Endothelial cell of umbilical vein (primary cell): ENCODE data around the gene BLACAT1. TPM values are rescaled to one million over a fixed set of nuclear protein-coding genes. Genes with fewer than 3 reads are reported as not detected.

Experiments
- BruUV-seq: library from RNA; stranded (reverse); fragments of 400-500 nt; replicated peaks from 2 replicates; lab custom pipeline; 2021; lab: Mats Ljungman, UMichigan
- CTCF ChIA-PET: fragments of 300-600, 350-600 bp; sonication (Branson Sonifier 250); formaldehyde crosslinking; loops from one replicate; lab custom pipeline; 2021; ENCODE audit warnings: antibody characterized with exemption, inconsistent platforms; lab: Charles Lee
- POLR2A ChIA-PET: fragments of 300-600, 350-600 bp; sonication (Branson Sonifier 250); formaldehyde crosslinking; loops from one replicate; lab custom pipeline; 2021; ENCODE audit warnings: antibody characterized with exemption, inconsistent platforms; lab: Charles Lee
- DNase-seq: peaks from one replicate; pipeline ENCODE4 v3.0.0-alpha.2; 2011; ENCODE audit warnings: low read depth, low spot score
- FAIRE-seq: peaks from 2 replicates; lab custom pipeline; 2011; peaks lifted over from hg19 to GRCh38; lab: Jason Lieb, UNC
- H2AFZ ChIP-seq: 2 replicates; pipeline ENCODE4 v1.6.0; 2012; ENCODE audit warnings: low read depth, low read length, control low read depth, inconsistent platforms
- H3K27ac ChIP-seq: 2 replicates; pipeline ENCODE4 v1.5.1; 2011; ENCODE audit warnings: low read depth, mild to moderate bottlenecking, control low read depth, low read length, moderate library complexity; ENCODE audit not compliant: insufficient read depth
- H3K27me3 ChIP-seq, 2 experiments: 2 replicates each; pipeline versions ENCODE4 v1.6.0 to v1.6.1; 2011; ENCODE audit warnings: low read length in 2 of 2, mixed read lengths in 1 of 2; ENCODE audit not compliant: control insufficient read depth in 2 of 2, insufficient read depth in 2 of 2
- H3K36me3 ChIP-seq, 2 experiments: 2 replicates in 1 of 2; 3 replicates in 1 of 2; pipeline ENCODE4 v1.5.1; 2011; ENCODE audit warnings: low read length in 2 of 2, mild to moderate bottlenecking in 1 of 2, moderate library complexity in 1 of 2; ENCODE audit not compliant: control insufficient read depth in 2 of 2, insufficient read depth in 2 of 2; ENCODE audit errors: extremely low read depth in 1 of 2
- H3K4me1 ChIP-seq: 3 replicates; pipeline ENCODE4 v1.5.1; 2011; ENCODE audit warnings: mild to moderate bottlenecking, low read length; ENCODE audit not compliant: control insufficient read depth, insufficient read depth; ENCODE audit errors: extremely low read depth
- H3K4me2 ChIP-seq: 2 replicates; pipeline ENCODE4 v1.6.1; 2011; ENCODE audit warnings: low read length, control low read depth, mixed read lengths; ENCODE audit not compliant: insufficient read depth
- H3K4me3 ChIP-seq, 3 experiments: fragments of 200-600 bp in 1 of 3; sonication (generic), shearing (Covaris generic) in 1 of 3; replicated peaks in 1 of 3; 2 replicates each; pipeline ENCODE4 v1.5.1; 2011 to 2016; ENCODE audit warnings: control low read depth in 3 of 3, low read length in 3 of 3, mild to moderate bottlenecking in 2 of 3, inconsistent platforms in 1 of 3, low read depth in 1 of 3, moderate library complexity in 1 of 3; ENCODE audit not compliant: insufficient read depth in 1 of 3
- H3K79me2 ChIP-seq: 2 replicates; pipeline ENCODE4 v1.6.0; 2012; ENCODE audit warnings: low read length, inconsistent platforms; ENCODE audit not compliant: control insufficient read depth, insufficient read depth
- H3K9ac ChIP-seq: replicated peaks from 2 replicates; pipeline ENCODE3; 2011; ENCODE audit warnings: low read length, control low read depth; ENCODE audit not compliant: insufficient read depth; ENCODE audit errors: extremely low read depth
- H3K9me1 ChIP-seq: replicated peaks from 3 replicates; pipeline ENCODE4 v1.6.0; 2011; ENCODE audit warnings: mild to moderate bottlenecking, low read length; ENCODE audit not compliant: control insufficient read depth, insufficient read depth; ENCODE audit errors: extremely low read depth
- H3K9me3 ChIP-seq: replicated peaks from 2 replicates; pipeline ENCODE4 v1.5.1; 2012; ENCODE audit warnings: low read length, inconsistent platforms; ENCODE audit not compliant: control insufficient read depth, insufficient read depth
- H4K20me1 ChIP-seq: replicated peaks from 2 replicates; pipeline ENCODE3; 2011; ENCODE audit warnings: mild to moderate bottlenecking, low read length; ENCODE audit not compliant: control insufficient read depth, insufficient read depth; ENCODE audit errors: extremely low read depth
- EZH2 ChIP-seq: IDR thresholded peaks from 2 replicates; pipeline ENCODE4 v1.6.1; 2012; ENCODE audit warnings: borderline replicate concordance, low read depth, mild to moderate bottlenecking, moderate library complexity, low read length, inconsistent platforms; ENCODE audit not compliant: severe bottlenecking
- FOS ChIP-seq: IDR thresholded peaks from 2 replicates; pipeline ENCODE4 v1.6.1; 2011; ENCODE audit warnings: mild to moderate bottlenecking, low read length, moderate library complexity, borderline replicate concordance; ENCODE audit not compliant: insufficient read depth
- GATA2 ChIP-seq: IDR thresholded peaks from 2 replicates; pipeline ENCODE4 v1.7.0; 2011; ENCODE audit warnings: low read depth, mild to moderate bottlenecking, moderate library complexity, mixed read lengths, low read length; ENCODE audit not compliant: insufficient read length, insufficient read depth
- JUN ChIP-seq: IDR thresholded peaks from 2 replicates; pipeline ENCODE4 v1.6.1; 2011; ENCODE audit warnings: borderline replicate concordance, low read depth; ENCODE audit not compliant: insufficient read length, insufficient read depth
- MYC ChIP-seq: IDR thresholded peaks from one replicate; pipeline ENCODE4 v1.6.1; 2011; ENCODE audit warnings: mild to moderate bottlenecking, low read depth, low read length
- POLR2A ChIP-seq: IDR thresholded peaks from 2 replicates; pipeline ENCODE4 v1.6.1; 2012; ENCODE audit warnings: low read depth, mild to moderate bottlenecking, control low read depth, low read length
- POLR2AphosphoS5 ChIP-seq: IDR thresholded peaks from 2 replicates; pipeline ENCODE4 v1.6.1; 2012; ENCODE audit warnings: low read depth, mild to moderate bottlenecking, control low read depth, low read length, moderate library complexity; ENCODE audit not compliant: insufficient read depth
- dilution Hi-C: fragments of 300-500 bp; cut with MboI; formaldehyde crosslinking; loops from one replicate; pipeline ENCODE4 v1.15.0; 2019; ENCODE audit warnings: low sequenced_read_pairs; ENCODE audit not compliant: extremely low pct_ligation_motif_present
- intact Hi-C: fragments of 100-400 bp; cut with micrococcal nuclease; formaldehyde crosslinking; loops from one replicate; pipeline ENCODE4 v1.10.0; 2022
- polyA plus RNA-seq, 4 experiments: library from polyadenylated mRNA; depleted of rRNA in 3 of 4; stranded (reverse) in 3 of 4; unstranded in 1 of 4; fragments of >200 nt; gene quantifications; 2 replicates each; pipeline versions ENCODE4 v1.2.1 to v1.2.3, GENCODE V29; 2011 to 2012; ENCODE audit warnings: missing spikeins in 1 of 4
- total RNA-seq: library from RNA; stranded (reverse); gene quantifications from 2 replicates; pipeline ENCODE4 v1.2.3, GENCODE V29; 2021
- TF ChIP-seq, protein P1 (sequence below): IDR thresholded peaks from 2 replicates; pipeline ENCODE4 v1.6.1; 2011; ENCODE audit not compliant: insufficient read depth, insufficient read length
- TF ChIP-seq, protein P2 (sequence below), 2 donors: IDR thresholded peaks; 1 replicate in 1 of 2; 2 replicates in 1 of 2; pipeline ENCODE4 v1.5.1; 2011; ENCODE audit warnings: low read length in 2 of 2, mild to moderate bottlenecking in 2 of 2, moderate library complexity in 2 of 2, control low read depth in 1 of 2, inconsistent platforms in 1 of 2, low read depth in 1 of 2; ENCODE audit not compliant: insufficient read depth in 1 of 2; ENCODE audit errors: extremely low read depth in 1 of 2

The BLACAT1 gene
- total and polyA plus RNA-seq, 2 donors (not counting 3 experiments of a cell fraction or from before 2014, with no cell fraction given), result not detected

- dilution Hi-C loops, result no loop called here
- Histone ChIP-seq H3K9me3 (no peaks in the 10 kb centered on the region), H3K4me1 (no peaks in the 10 kb centered on the region), H3K79me2 (no peaks in the 10 kb centered on the region), H3K36me3 (no peaks in the 10 kb centered on the region), H4K20me1 (no peaks in the 10 kb centered on the region), H3K4me3 (no peak overlapping the region), H3K9ac (no peak overlapping the region), H3K27me3 (peaks cover 2 to 5% of the 10 kb centered on the region in 2 experiments), H2AFZ (no peak overlapping the region), H3K9me1 (no peaks in the 10 kb centered on the region), H3K27ac (no peak overlapping the region), H3K4me2 (no peak overlapping the region)
- TF ChIP-seq EZH2, result no peak
- TF ChIP-seq MYC, result no peak
- TF ChIP-seq GATA2, result no peak
- TF ChIP-seq POLR2A, result no peak
- no peak for TF ChIP-seq FOS
- TF ChIP-seq, protein P1, sequence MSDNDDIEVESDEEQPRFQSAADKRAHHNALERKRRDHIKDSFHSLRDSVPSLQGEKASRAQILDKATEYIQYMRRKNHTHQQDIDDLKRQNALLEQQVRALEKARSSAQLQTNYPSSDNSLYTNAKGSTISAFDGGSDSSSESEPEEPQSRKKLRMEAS, result no peak
- TF ChIP-seq, protein P2, sequence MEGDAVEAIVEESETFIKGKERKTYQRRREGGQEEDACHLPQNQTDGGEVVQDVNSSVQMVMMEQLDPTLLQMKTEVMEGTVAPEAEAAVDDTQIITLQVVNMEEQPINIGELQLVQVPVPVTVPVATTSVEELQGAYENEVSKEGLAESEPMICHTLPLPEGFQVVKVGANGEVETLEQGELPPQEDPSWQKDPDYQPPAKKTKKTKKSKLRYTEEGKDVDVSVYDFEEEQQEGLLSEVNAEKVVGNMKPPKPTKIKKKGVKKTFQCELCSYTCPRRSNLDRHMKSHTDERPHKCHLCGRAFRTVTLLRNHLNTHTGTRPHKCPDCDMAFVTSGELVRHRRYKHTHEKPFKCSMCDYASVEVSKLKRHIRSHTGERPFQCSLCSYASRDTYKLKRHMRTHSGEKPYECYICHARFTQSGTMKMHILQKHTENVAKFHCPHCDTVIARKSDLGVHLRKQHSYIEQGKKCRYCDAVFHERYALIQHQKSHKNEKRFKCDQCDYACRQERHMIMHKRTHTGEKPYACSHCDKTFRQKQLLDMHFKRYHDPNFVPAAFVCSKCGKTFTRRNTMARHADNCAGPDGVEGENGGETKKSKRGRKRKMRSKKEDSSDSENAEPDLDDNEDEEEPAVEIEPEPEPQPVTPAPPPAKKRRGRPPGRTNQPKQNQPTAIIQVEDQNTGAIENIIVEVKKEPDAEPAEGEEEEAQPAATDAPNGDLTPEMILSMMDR (IDR thresholded peaks at IDR 0.05; ENCODE audit: extremely low read depth in 1 of 2, insufficient read depth in 1 of 2, low read depth in 1 of 2, low read length in 2 of 2), result no peak
- no peak for TF ChIP-seq POLR2AphosphoS5
- TF ChIP-seq JUN, result no peak
- ChIA-PET CTCF (interaction anchor here (2.3 kb wide), 1 partner anchor 11 kb away, joined by 8 read pairs; no protein-coding TSS in a partner anchor), POLR2A (no interaction called here)
- intact Hi-C loops, result no loop called here
- DNase-seq (no peak), FAIRE-seq (no peak)
- BruUV-seq, result no TSS peak
These were observed 20.8 kb upstream of the BLACAT1 start for GRCh38 chr1:205476648-205477047.
